H9 (cell line): ENCODE data around the gene PDE2A. TPM values are rescaled to one million over a fixed set of nuclear protein-coding genes. Genes with fewer than 3 reads are reported as not detected.
A peak's percentile ranks its signal among the peaks of the same experiment; 100 is the strongest.

Experiments used
- DNase-seq: peaks from one replicate; pipeline ENCODE4 v3.0.0-alpha.2; 2017
- H2AFZ ChIP-seq: one replicate; pipeline ENCODE4 v1.6.1; 2013; ENCODE audit warnings: mild to moderate bottlenecking, low read length, control low read depth, moderate library complexity
- H2AK5ac ChIP-seq: 2 replicates; pipeline ENCODE4 v1.6.1; 2013; ENCODE audit warnings: low read length, control low read depth, mixed read lengths; ENCODE audit not compliant: insufficient read length
- H2BK120ac ChIP-seq: one replicate; pipeline ENCODE4 v1.6.1; 2013; ENCODE audit warnings: low read depth, mild to moderate bottlenecking, low read length, control low read depth, inconsistent platforms; ENCODE audit not compliant: poor library complexity, severe bottlenecking
- H2BK12ac ChIP-seq: 2 replicates; pipeline ENCODE4 v1.6.1; 2013; ENCODE audit warnings: low read length, control low read depth, mixed read lengths, low read depth; ENCODE audit not compliant: insufficient read length
- H2BK15ac ChIP-seq: 2 replicates; pipeline ENCODE4 v1.6.1; 2013; ENCODE audit warnings: low read depth, low read length, control low read depth
- H2BK20ac ChIP-seq: one replicate; pipeline ENCODE4 v1.6.1; 2013; ENCODE audit warnings: low read depth, mild to moderate bottlenecking, low read length, control low read depth, inconsistent platforms; ENCODE audit not compliant: poor library complexity, severe bottlenecking
- H2BK5ac ChIP-seq: 2 replicates; pipeline ENCODE4 v1.6.1; 2013; ENCODE audit warnings: low read length, control low read depth, mixed read lengths; ENCODE audit not compliant: insufficient read length
- H3K14ac ChIP-seq: 2 replicates; pipeline ENCODE4 v1.6.1; 2013; ENCODE audit warnings: low read length, control low read depth; ENCODE audit not compliant: insufficient read depth
- H3K18ac ChIP-seq: 2 replicates; pipeline ENCODE4 v1.6.1; 2013; ENCODE audit warnings: low read depth, mild to moderate bottlenecking, mixed read lengths, low read length, control low read depth; ENCODE audit not compliant: insufficient read length
- H3K23ac ChIP-seq: 2 replicates; pipeline ENCODE4 v1.6.1; 2013; ENCODE audit warnings: low read length, control low read depth, mixed read lengths, low read depth; ENCODE audit not compliant: insufficient read length
- H3K23me2 ChIP-seq: 2 replicates; pipeline ENCODE4 v1.6.1; 2013; ENCODE audit warnings: low read depth, mild to moderate bottlenecking, mixed read lengths, low read length, control low read depth; ENCODE audit not compliant: insufficient read length, poor library complexity, severe bottlenecking
- H3K27ac ChIP-seq: 2 replicates; pipeline ENCODE4 v1.5.1; 2013; ENCODE audit warnings: low read length, control low read depth, mixed read lengths, low read depth; ENCODE audit not compliant: insufficient read length
- H3K27me3 ChIP-seq: 2 replicates; pipeline ENCODE4 v1.6.1; 2013; ENCODE audit warnings: low read length, control low read depth, inconsistent platforms; ENCODE audit not compliant: insufficient read depth
- H3K4ac ChIP-seq: 2 replicates; pipeline ENCODE4 v1.6.1; 2013; ENCODE audit warnings: low read depth, mild to moderate bottlenecking, control low read depth, inconsistent platforms, low read length, moderate library complexity
- H3K4me1 ChIP-seq: 2 replicates; pipeline ENCODE4 v1.6.1; 2013; ENCODE audit warnings: low read length, control low read depth, inconsistent platforms; ENCODE audit not compliant: insufficient read depth
- H3K4me2 ChIP-seq: 2 replicates; pipeline ENCODE4 v1.6.1; 2013; ENCODE audit warnings: low read length, control low read depth, mixed read lengths; ENCODE audit not compliant: insufficient read length, insufficient read depth
- H3K56ac ChIP-seq: 2 replicates; pipeline ENCODE4 v1.6.1; 2013; ENCODE audit warnings: low read depth, mild to moderate bottlenecking, mixed read lengths, low read length, control low read depth; ENCODE audit not compliant: insufficient read length
- H3K79me1 ChIP-seq: 2 replicates; pipeline ENCODE4 v1.6.1; 2013; ENCODE audit warnings: low read depth, mild to moderate bottlenecking, moderate library complexity, low read length, control low read depth, inconsistent platforms; ENCODE audit not compliant: insufficient read depth, poor library complexity, severe bottlenecking
- H3K79me2 ChIP-seq: 2 replicates; pipeline ENCODE4 v1.6.1; 2013; ENCODE audit warnings: low read length, control low read depth, inconsistent platforms; ENCODE audit not compliant: insufficient read depth
- H3K9ac ChIP-seq: 2 replicates; pipeline ENCODE4 v1.6.1; 2013; ENCODE audit warnings: low read length, control low read depth, mixed read lengths; ENCODE audit not compliant: insufficient read length; ENCODE audit errors: extremely low read depth
- H3K9me3 ChIP-seq: one replicate; pipeline ENCODE4 v1.6.1; 2013; ENCODE audit warnings: low read depth, low read length, inconsistent platforms; ENCODE audit not compliant: control insufficient read depth
- H3T11ph ChIP-seq: one replicate; pipeline ENCODE4 v1.6.1; 2013; ENCODE audit warnings: mild to moderate bottlenecking, low read length, control low read depth, inconsistent platforms
- H4K20me1 ChIP-seq: one replicate; pipeline ENCODE4 v1.6.1; 2013; ENCODE audit not compliant: control insufficient read depth, insufficient read length, insufficient read depth
- H4K5ac ChIP-seq: 2 replicates; pipeline ENCODE4 v1.6.1; 2013; ENCODE audit warnings: low read depth, mild to moderate bottlenecking, mixed read lengths, low read length, control low read depth; ENCODE audit not compliant: insufficient read length
- H4K8ac ChIP-seq: replicated peaks from 2 replicates; pipeline ENCODE4 v1.6.1; 2013; ENCODE audit warnings: low read length, control low read depth, mixed read lengths, low read depth; ENCODE audit not compliant: insufficient read length
- H4K91ac ChIP-seq: 2 replicates; pipeline ENCODE4 v1.6.1; 2013; ENCODE audit warnings: low read depth, mild to moderate bottlenecking, moderate library complexity, mixed read lengths, low read length, control low read depth; ENCODE audit not compliant: insufficient read length
- H3K27ac Mint-ChIP-seq, 3 experiments: 2 replicates in 2 of 3; 3 replicates in 1 of 3; pipeline ENCODE4 v1.8.0; 2020 to 2021; ENCODE audit warnings: mixed read lengths in 3 of 3, mild to moderate bottlenecking in 1 of 3, moderate library complexity in 1 of 3
- H3K27me3 Mint-ChIP-seq: 2 replicates; pipeline ENCODE4 v1.8.0; 2021; ENCODE audit warnings: low read depth, mild to moderate bottlenecking, moderate library complexity, mixed read lengths
- H3K36me3 Mint-ChIP-seq, 3 experiments: 2 replicates in 2 of 3; 3 replicates in 1 of 3; pipeline ENCODE4 v1.8.0; 2020 to 2021; ENCODE audit warnings: low read depth in 3 of 3, mixed read lengths in 3 of 3; ENCODE audit not compliant: insufficient read depth in 1 of 3
- H3K4me1 Mint-ChIP-seq, 2 experiments: 2 replicates each; pipeline ENCODE4 v1.8.0; 2020; ENCODE audit warnings: mixed read lengths in 2 of 2
- H3K4me3 Mint-ChIP-seq, 2 experiments: 2 replicates in 1 of 2; 3 replicates in 1 of 2; pipeline ENCODE4 v1.8.0; 2020 to 2021; ENCODE audit warnings: mild to moderate bottlenecking in 2 of 2, mixed read lengths in 2 of 2, moderate library complexity in 1 of 2
- H3K9me3 Mint-ChIP-seq, 2 experiments: 2 replicates in 1 of 2; 3 replicates in 1 of 2; pipeline ENCODE4 v1.8.0; 2020; ENCODE audit warnings: mild to moderate bottlenecking in 2 of 2, mixed read lengths in 2 of 2, moderate library complexity in 1 of 2
- WGBS: extraction: QIAGEN DNeasy Blood & Tissue Kit; methylation state at CpG from one replicate; pipeline ENCODE4 v1.1.7; 2013; ENCODE audit warnings: missing lambda C conversion rate, low lambda C conversion rate, mixed read lengths; ENCODE audit not compliant: insufficient read length; ENCODE audit errors: extremely low coverage; 5-methylcytosine and 5-hydroxymethylcytosine counted together
- long read RNA-seq: library from polyadenylated mRNA; unstranded; transcript quantifications from one replicate; pipeline ENCODE4 v2.0.0, GENCODE V29; 2020
- total RNA-seq: library from RNA; stranded (reverse); gene quantifications from 2 replicates; pipeline ENCODE4 v1.2.1, GENCODE V29; 2021
- TF ChIP-seq, protein P1 (sequence below): fragments of 200-600 bp; sonication (generic); conservative IDR thresholded peaks from 3 replicates; pipeline ENCODE4 v1.8.0; 2021; ENCODE audit warnings: antibody characterized with exemption, mild to moderate bottlenecking

PDE2A gene
- total RNA-seq = 3.4 and 4.3 TPM in 2 replicates
- long read RNA-seq, partial matches to known transcripts = 9 of 15 reads
- long read RNA-seq, other reads (novel, unspliced or antisense) = 5 of 15 reads

DNA sequence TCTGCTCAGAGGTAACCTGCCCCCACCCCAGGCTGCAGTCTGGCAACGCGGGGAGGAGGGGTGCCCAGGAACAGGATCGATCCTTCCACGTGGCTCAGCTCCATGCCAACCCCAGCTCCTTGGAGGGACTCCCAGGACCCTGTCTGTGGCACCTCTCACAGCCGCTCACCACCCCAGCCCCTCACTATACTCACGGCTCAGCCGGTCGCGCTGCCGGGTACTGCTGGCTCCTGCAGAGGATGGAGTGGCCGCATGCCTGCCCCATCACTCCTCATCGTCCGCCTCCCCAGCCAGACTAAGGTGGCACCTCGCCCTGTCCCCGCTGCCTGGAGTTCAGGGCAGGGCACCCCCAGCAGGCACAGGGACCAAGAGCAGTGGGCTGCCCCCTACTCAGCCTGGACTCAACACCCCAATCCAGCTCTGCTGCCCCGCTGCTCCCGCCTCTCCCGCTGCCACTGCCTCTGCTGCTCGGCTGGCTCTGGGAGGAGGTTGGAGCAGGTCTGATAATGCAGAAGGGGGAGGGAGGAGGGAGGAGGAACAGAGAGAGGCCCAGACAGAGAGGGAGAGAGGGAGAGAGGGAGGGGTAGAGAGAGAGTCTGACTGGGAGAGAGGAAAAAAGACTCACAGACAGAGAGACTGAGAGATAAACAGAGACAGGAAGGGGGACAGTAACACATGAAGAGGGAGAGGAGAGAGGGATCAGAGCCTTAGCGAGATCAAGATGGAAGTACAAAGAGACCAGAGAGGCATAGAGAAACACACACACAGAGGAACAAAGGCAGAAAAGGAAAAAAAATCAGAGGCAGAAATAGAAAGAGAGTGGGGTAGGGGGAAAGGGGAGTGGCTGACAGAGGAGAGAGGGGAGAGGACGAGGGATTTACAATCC is at the start of gene PDE2A:
TSS of gene PDE2A (minus strand) at position 480 of the 886 bp plus-strand sequence. CDS start at position 265, 215 bp downstream.
- TF ChIP-seq, protein P1, sequence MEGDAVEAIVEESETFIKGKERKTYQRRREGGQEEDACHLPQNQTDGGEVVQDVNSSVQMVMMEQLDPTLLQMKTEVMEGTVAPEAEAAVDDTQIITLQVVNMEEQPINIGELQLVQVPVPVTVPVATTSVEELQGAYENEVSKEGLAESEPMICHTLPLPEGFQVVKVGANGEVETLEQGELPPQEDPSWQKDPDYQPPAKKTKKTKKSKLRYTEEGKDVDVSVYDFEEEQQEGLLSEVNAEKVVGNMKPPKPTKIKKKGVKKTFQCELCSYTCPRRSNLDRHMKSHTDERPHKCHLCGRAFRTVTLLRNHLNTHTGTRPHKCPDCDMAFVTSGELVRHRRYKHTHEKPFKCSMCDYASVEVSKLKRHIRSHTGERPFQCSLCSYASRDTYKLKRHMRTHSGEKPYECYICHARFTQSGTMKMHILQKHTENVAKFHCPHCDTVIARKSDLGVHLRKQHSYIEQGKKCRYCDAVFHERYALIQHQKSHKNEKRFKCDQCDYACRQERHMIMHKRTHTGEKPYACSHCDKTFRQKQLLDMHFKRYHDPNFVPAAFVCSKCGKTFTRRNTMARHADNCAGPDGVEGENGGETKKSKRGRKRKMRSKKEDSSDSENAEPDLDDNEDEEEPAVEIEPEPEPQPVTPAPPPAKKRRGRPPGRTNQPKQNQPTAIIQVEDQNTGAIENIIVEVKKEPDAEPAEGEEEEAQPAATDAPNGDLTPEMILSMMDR = no peak
- H3K27me3 ChIP-seq = peaks cover 4% of the 10 kb centered on the region; the same call in 1 of the 2 replicates
- no CpG with 5 or more reads among the region's 21 CpGs for WGBS

More for the DNA sequence above, at the start of gene PDE2A:
- Histone ChIP-seq H3K27ac (no peak within 1 kb of the TSS), H4K91ac (no peak within 1 kb of the TSS), H2BK120ac (no peak within 1 kb of the TSS), H4K5ac (no peak within 1 kb of the TSS), H3T11ph (no peak within 1 kb of the TSS), H2BK15ac (no peak within 1 kb of the TSS), H3K18ac (no peak within 1 kb of the TSS), H2BK12ac (no peak within 1 kb of the TSS), H3K4me1 (peaks cover 4% of the 10 kb centered on the region; the same call in 1 of the 2 replicates), H2AFZ (no peak within 1 kb of the TSS), H3K79me1 (no peaks in the 10 kb centered on the region), H2BK20ac (no peak within 1 kb of the TSS), H3K14ac (no peak within 1 kb of the TSS), H3K4ac (no peak within 1 kb of the TSS), H2AK5ac (no peak within 1 kb of the TSS), H3K9me3 (no peaks in the 10 kb centered on the region), H3K23me2 (peaks cover 8% of the 10 kb centered on the region), H3K56ac (no peak within 1 kb of the TSS), H3K79me2 (no peaks in the 10 kb centered on the region), H4K8ac (no peak within 1 kb of the TSS), H3K23ac (no peak within 1 kb of the TSS), H3K4me2 (peak within 1 kb of the TSS; percentile 20), H4K20me1 (no peaks in the 10 kb centered on the region), H2BK5ac (no peak within 1 kb of the TSS), H3K9ac (no peak within 1 kb of the TSS)
- Mint-ChIP-seq H3K36me3 (no peaks in the 10 kb centered on the region), H3K27ac (no peak within 1 kb of the TSS; a peak in 1 of 7 replicates), H3K4me3 (peak within 1 kb of the TSS; percentile 47 to 81), H3K4me1 (peaks cover 46 to 66% of the 10 kb centered on the region in 2 experiments), H3K27me3 (peaks cover 86% of the 10 kb centered on the region), H3K9me3 (no peaks in the 10 kb centered on the region; a peak in 1 of 5 replicates)
- DNase-seq = peak; percentile 67
